Karpas-422 (cell line): ENCODE measurements around the gene STARD3NL. TPM values are rescaled to one million over a fixed set of nuclear protein-coding genes. Genes with fewer than 3 reads are reported as not detected.

Experiments used
- DNase-seq: peaks from one replicate; pipeline ENCODE4 v3.0.0-alpha.2; 2015
- H2AFZ ChIP-seq: fragments of 200-600 bp; sonication (generic); 2 replicates; pipeline ENCODE4 v1.6.1; 2014; ENCODE audit warnings: antibody characterized with exemption, low read length, mixed read lengths
- H3K27ac ChIP-seq: fragments of 200-600 bp; sonication (generic); 2 replicates; pipeline ENCODE4 v1.5.1; 2014; ENCODE audit warnings: mild to moderate bottlenecking, low read length, moderate library complexity
- H3K27me3 ChIP-seq: fragments of 200-600 bp; sonication (generic); 2 replicates; pipeline ENCODE4 v1.6.1; 2014; ENCODE audit warnings: low read length, mixed read lengths
- H3K36me3 ChIP-seq: fragments of 200-600 bp; sonication (generic); 2 replicates; pipeline ENCODE4 v1.6.1; 2014; ENCODE audit warnings: low read length, mixed read lengths; ENCODE audit not compliant: insufficient read depth
- H3K4me1 ChIP-seq: fragments of 200-600 bp; sonication (generic); 2 replicates; pipeline ENCODE4 v1.6.1; 2014; ENCODE audit warnings: mild to moderate bottlenecking, low read length, mixed read lengths
- H3K4me2 ChIP-seq: fragments of 200-600 bp; sonication (generic); 2 replicates; pipeline ENCODE4 v1.6.1; 2014; ENCODE audit warnings: low read length, low read depth, mild to moderate bottlenecking; ENCODE audit not compliant: poor library complexity, severe bottlenecking
- H3K4me3 ChIP-seq: fragments of 200-600 bp; sonication (generic); 2 replicates; pipeline ENCODE4 v1.5.1; 2014; ENCODE audit warnings: mild to moderate bottlenecking, antibody characterized with exemption, low read length, mixed read lengths
- H3K79me2 ChIP-seq: fragments of 200-600 bp; sonication (generic); 2 replicates; pipeline ENCODE4 v1.6.1; 2014; ENCODE audit warnings: mild to moderate bottlenecking, low read length, mixed read lengths
- H3K9ac ChIP-seq: fragments of 200-600 bp; sonication (generic); 2 replicates; pipeline ENCODE4 v1.6.0; 2014; ENCODE audit warnings: low read length
- H3K9me2 ChIP-seq: fragments of 200-600 bp; sonication (generic), shearing (Covaris generic); replicated peaks from 2 replicates; pipeline ENCODE4 v1.6.0; 2014; ENCODE audit warnings: mild to moderate bottlenecking, low read length, moderate library complexity; ENCODE audit not compliant: insufficient read depth
- H3K9me3 ChIP-seq: fragments of 300-700, 200-600 bp; sonication (generic); 2 replicates; pipeline ENCODE4 v1.6.1; 2014; ENCODE audit warnings: low read length, mixed read lengths
- H4K20me1 ChIP-seq: fragments of 200-600 bp; sonication (generic); 2 replicates; pipeline ENCODE4 v1.6.1; 2014; ENCODE audit warnings: mild to moderate bottlenecking, antibody characterized with exemption, low read length, low read depth; ENCODE audit not compliant: insufficient read depth
- total RNA-seq: library from RNA; depleted of rRNA; stranded (reverse); fragments of >200 nt; shearing (Covaris generic); gene quantifications from 2 replicates; pipeline ENCODE4 v1.2.3, GENCODE V29; 2014; ENCODE audit warnings: low replicate concordance

Gene STARD3NL
- total RNA-seq, 1 experiment from 2014 or later, result 50.4 TPM

DNA sequence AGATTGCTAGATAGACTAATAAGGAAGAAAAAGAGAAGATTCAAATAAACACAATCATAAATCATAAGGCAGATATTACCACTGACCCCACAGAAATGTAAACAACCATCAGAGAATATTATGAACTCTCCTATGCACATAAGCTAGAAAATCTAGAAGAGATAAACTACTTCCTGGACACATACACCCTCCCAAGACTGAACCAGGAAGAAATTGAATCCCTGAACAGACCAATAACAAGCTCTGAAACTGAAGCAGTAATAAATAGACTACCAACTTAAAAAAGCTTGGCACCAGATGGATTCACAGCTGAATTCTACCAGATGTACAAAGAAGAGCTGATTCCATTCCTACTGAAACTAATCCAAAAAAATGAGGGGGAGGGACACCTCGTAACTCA is 24.5 kb upstream of the STARD3NL start:
- H3K4me1 ChIP-seq, result no peaks in the 10 kb centered on the region
- no peak overlapping the region for H3K9ac ChIP-seq
- no peaks in the 10 kb centered on the region for H4K20me1 ChIP-seq
- DNase-seq, result no peak
- no peak overlapping the region for H3K4me2 ChIP-seq
- no peaks in the 10 kb centered on the region for H3K9me3 ChIP-seq
- no peaks in the 10 kb centered on the region for H3K36me3 ChIP-seq
- no peaks in the 10 kb centered on the region for H3K9me2 ChIP-seq
- no peak overlapping the region for H3K4me3 ChIP-seq
- H3K27ac ChIP-seq, result no peak overlapping the region
- H3K27me3 ChIP-seq, result no peaks in the 10 kb centered on the region
- no peak overlapping the region for H2AFZ ChIP-seq
- H3K79me2 ChIP-seq, result no peaks in the 10 kb centered on the region

DNA sequence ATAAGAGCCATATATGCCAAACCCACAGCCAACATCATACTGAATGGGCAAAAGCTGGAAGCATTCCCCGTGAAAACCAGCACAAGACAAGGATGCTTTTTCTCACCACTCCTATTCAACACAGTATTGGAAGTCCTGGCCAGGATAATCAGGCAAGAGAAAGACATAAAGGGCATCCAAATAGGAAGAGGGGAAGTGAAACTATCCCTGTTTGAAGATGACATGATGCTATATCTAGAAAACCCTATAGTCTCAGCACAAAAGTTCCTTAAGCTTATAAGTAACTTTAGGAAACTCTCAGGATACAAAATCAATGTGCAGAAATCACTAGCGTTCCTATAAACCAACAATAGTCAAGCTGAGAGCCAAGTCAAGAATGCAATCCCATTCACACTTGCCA is 23.8 kb upstream of the STARD3NL start:
- no peaks in the 10 kb centered on the region for H3K9me2 ChIP-seq
- no peaks in the 10 kb centered on the region for H3K4me1 ChIP-seq
- H3K27ac ChIP-seq, result no peak overlapping the region
- no peaks in the 10 kb centered on the region for H3K36me3 ChIP-seq
- no peak overlapping the region for H3K4me3 ChIP-seq
- H3K27me3 ChIP-seq, result no peaks in the 10 kb centered on the region
- DNase-seq, result no peak
- no peaks in the 10 kb centered on the region for H3K9me3 ChIP-seq
- H4K20me1 ChIP-seq, result no peaks in the 10 kb centered on the region
- H3K9ac ChIP-seq, result no peak overlapping the region
- no peaks in the 10 kb centered on the region for H3K79me2 ChIP-seq
- H3K4me2 ChIP-seq, result no peak overlapping the region
- H2AFZ ChIP-seq, result no peak overlapping the region

DNA sequence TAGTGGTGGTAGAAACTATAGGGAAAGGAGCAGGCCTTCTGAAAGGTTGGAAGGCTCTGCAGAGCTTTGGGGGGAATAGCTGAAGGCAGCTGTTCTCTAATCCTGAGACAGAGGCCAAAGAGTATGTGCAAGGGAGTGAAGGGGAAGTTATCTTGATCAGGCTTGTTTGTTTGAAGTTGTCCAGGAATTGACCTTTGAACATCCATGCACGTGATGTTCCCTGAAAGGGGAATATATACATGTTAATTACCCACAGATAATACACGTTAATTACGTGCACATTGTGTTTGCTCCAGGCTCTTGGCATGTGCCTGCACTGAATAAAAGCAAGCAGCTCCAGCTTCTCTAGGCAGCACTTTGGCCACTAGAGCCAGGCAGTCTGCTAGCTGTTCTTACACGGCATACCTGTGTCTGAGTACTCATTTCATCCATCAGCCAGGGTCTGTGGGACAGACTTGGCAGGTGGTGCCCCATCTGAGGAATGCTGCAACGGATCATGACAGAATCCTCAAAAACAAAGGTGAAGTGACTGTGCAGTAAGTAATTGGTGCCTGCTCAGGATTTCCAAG is 18.0 kb upstream of the STARD3NL start:
- H3K4me2 ChIP-seq, result no peak overlapping the region

DNA sequence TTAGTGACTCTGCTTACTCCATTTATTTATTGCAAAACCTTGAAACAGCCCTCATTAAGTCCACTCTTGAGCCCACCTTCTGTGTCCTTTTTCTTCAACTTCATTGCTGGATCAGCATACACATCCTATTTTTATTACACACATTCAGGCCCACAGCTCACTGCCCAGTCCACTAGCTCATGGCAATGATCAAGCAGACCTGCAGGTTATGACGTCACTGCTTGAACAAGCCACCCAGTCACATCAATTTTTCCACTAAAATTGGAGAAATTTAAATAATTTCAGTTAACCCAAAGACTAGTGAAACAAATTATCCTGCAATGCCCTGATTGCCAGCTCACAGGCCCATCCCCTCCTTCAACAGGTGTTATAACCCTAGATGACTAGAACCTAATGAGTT is 16.0 kb upstream of the STARD3NL start:
- Histone ChIP-seq H3K36me3 (no peaks in the 10 kb centered on the region), H3K9me3 (no peaks in the 10 kb centered on the region), H3K4me1 (no peaks in the 10 kb centered on the region), H3K4me3 (no peak overlapping the region), H4K20me1 (no peaks in the 10 kb centered on the region), H3K79me2 (no peaks in the 10 kb centered on the region), H3K27ac (no peak overlapping the region), H3K4me2 (no peak overlapping the region), H3K27me3 (no peaks in the 10 kb centered on the region), H3K9ac (no peak overlapping the region), H2AFZ (no peak overlapping the region), H3K9me2 (no peaks in the 10 kb centered on the region)
- DNase-seq, result no peak

More for the DNA sequence above, 18.0 kb upstream of the STARD3NL start:
- Histone ChIP-seq H3K36me3 (no peaks in the 10 kb centered on the region), H2AFZ (no peak overlapping the region), H3K4me1 (no peaks in the 10 kb centered on the region), H3K27ac (no peak overlapping the region), H3K79me2 (no peaks in the 10 kb centered on the region), H3K9me3 (no peaks in the 10 kb centered on the region), H3K27me3 (no peaks in the 10 kb centered on the region), H3K9ac (no peak overlapping the region), H3K4me3 (no peak overlapping the region), H3K9me2 (no peaks in the 10 kb centered on the region), H4K20me1 (no peaks in the 10 kb centered on the region)
- no peak for DNase-seq

DNA sequence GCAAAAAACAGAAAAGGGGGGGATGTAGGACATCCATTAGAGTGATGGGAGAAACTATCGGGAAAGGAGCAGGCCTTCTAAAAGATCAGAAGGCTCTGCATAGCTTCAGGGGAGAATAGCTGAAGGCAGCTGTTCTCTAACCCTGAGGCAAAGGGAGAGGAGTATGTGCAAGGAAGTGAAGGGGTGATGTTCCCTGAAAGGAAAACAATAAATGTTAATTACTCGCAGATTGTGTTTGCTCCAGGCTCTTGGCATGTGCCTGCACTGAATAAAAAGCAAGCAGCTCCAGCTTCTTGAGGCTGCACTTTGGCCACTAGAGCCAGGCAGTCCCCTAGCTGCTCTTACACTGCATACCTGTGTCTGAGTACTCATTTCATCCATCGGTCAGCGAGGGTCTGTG is 14.4 kb upstream of the STARD3NL start:
- H3K4me1 ChIP-seq, result no peaks in the 10 kb centered on the region
- no peaks in the 10 kb centered on the region for H3K79me2 ChIP-seq
- H3K36me3 ChIP-seq, result no peaks in the 10 kb centered on the region
- H4K20me1 ChIP-seq, result no peaks in the 10 kb centered on the region
- no peaks in the 10 kb centered on the region for H3K27me3 ChIP-seq
- H2AFZ ChIP-seq, result no peak overlapping the region
- no peak overlapping the region for H3K4me2 ChIP-seq
- H3K27ac ChIP-seq, result no peak overlapping the region
- DNase-seq, result no peak
- H3K9me3 ChIP-seq, result no peaks in the 10 kb centered on the region
- no peak overlapping the region for H3K9ac ChIP-seq
- H3K9me2 ChIP-seq, result no peaks in the 10 kb centered on the region
- H3K4me3 ChIP-seq, result no peak overlapping the region

DNA sequence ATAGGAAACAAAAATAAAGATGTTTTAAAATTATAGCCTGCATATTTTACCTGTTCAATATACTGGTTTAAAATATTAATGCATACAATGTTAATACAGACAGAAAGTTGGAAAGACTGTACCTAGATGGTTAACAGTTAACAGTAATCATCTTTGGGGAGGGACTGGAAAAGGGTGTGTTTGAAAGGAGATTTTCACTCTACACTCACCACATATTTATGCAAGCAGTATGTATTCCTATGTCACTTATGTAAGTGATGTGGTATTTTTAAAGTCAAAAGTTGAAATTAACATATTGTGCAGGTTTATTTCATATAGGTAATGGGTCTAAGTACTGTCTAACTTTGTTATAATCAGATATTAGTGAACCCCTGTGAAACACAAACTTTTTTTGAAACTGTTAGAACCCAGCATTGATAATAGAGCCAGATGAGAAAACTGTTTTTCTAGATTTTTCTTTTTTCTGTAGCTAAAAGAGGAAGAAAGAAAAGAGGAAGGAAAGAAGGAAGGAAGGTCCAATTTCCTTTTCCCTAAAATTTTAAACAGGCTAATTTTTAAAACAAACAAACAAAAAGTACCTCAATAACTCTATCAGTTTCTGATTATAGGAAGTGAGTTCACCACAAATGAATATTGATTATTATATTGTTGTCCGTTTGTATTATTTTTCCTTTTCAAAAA is 9.0 kb upstream of the STARD3NL start:
- Histone ChIP-seq H3K27me3 (0 out of 2 replicates have a peak, but pooled peaks cover 2% of the 10 kb centered on the region), H2AFZ (no peak overlapping the region), H3K4me2 (no peak overlapping the region), H3K9me2 (no peaks in the 10 kb centered on the region), H3K27ac (no peak overlapping the region), H4K20me1 (no peaks in the 10 kb centered on the region), H3K4me3 (no peak overlapping the region), H3K9ac (no peak overlapping the region), H3K79me2 (no peaks in the 10 kb centered on the region), H3K9me3 (no peaks in the 10 kb centered on the region), H3K36me3 (no peaks in the 10 kb centered on the region), H3K4me1 (peaks cover 5% of the 10 kb centered on the region; the same call in 1 of the 2 replicates)
- DNase-seq, result no peak

DNA sequence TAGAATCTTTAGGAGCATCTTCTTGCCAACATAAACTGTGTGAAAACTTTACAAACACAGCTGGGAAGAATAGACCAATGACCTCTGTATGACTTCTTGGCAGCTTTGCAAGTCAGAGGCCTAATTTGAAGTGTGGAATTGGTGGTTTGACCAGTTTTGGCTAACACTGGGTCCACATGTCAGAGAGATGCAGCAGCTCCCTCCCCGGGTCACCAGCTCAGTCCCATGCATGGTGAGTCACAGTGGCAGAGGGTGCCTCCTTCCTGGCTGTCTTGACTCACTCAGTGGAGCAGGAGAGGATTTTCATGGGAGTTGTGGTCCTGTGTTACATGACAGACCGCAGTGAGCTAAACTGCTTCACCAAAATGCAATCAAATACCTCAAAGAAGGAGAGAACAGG is 8.2 kb upstream of the STARD3NL start:
- H3K9ac ChIP-seq, result no peak overlapping the region
- 0 out of 2 replicates have a peak, but pooled peaks cover 2% of the 10 kb centered on the region for H3K27me3 ChIP-seq
- no peak for DNase-seq
- no peaks in the 10 kb centered on the region for H3K79me2 ChIP-seq
- no peak overlapping the region for H3K4me2 ChIP-seq
- no peak overlapping the region for H3K4me3 ChIP-seq
- no peaks in the 10 kb centered on the region for H3K36me3 ChIP-seq
- H3K9me2 ChIP-seq, result no peaks in the 10 kb centered on the region
- H3K27ac ChIP-seq, result no peak overlapping the region
- H4K20me1 ChIP-seq, result no peaks in the 10 kb centered on the region
- no peaks in the 10 kb centered on the region for H3K9me3 ChIP-seq
- peaks cover 5% of the 10 kb centered on the region; the same call in 1 of the 2 replicates for H3K4me1 ChIP-seq
- H2AFZ ChIP-seq, result no peak overlapping the region

DNA sequence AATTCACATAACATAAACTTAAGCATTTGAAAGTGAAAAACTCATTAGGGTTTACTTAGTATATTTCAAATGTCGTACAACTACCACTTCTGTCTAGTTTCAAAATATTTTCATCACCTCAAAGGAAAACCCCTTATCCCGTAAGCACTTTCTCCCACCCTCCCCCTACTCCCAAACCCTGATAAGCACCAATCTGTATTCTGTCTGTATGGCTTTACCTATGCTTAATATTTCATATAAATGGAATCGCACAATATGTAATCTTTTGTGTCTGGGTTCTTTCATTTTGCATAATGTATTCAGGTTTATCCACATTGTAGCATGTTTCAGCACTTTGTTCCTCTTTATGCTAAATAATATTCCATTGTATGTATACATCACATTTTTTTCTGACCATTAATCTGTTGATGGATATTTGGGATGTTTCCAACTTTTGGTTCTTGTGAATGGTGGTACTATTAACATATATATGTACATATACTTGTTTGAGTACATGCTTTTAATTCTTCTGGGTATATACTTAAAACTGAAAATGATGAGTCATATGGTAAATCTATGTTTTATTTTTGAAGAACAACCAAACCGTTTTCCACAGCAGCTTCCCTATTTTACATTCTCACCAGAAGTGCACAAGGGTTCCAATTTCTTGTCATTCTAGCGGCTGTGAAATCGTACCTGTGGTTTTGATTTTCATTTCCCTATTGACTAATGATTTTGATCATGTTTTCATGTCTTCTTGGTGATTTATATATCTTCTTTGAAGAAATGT is 6.2 kb upstream of the STARD3NL start:
- no peak for DNase-seq
- Histone ChIP-seq H3K27ac (no peak overlapping the region), H3K4me1 (peaks cover 5% of the 10 kb centered on the region; the same call in 1 of the 2 replicates), H3K36me3 (no peaks in the 10 kb centered on the region), H3K79me2 (no peaks in the 10 kb centered on the region), H3K4me2 (no peak overlapping the region), H3K4me3 (no peak overlapping the region), H2AFZ (no peak overlapping the region), H4K20me1 (no peaks in the 10 kb centered on the region), H3K9me2 (no peaks in the 10 kb centered on the region), H3K9ac (no peak overlapping the region), H3K9me3 (no peaks in the 10 kb centered on the region), H3K27me3 (0 out of 2 replicates have a peak, but pooled peaks cover 2% of the 10 kb centered on the region)
